ENCODE data around the gene IGF1R.

- TF ChIP-seq CTCF (conservative IDR thresholded peaks at IDR 0.05; ENCODE audit: low read depth, low read length) (no peak), EZH2 (IDR thresholded peaks at IDR 0.05; ENCODE audit: low read length, unreplicated experiment) (no peak)
These were observed 305.6 kb downstream of the IGF1R start for GRCh38 chr15:98953968-98954367.
